ENCODE measurements around the gene ADSS2.
"Not testable (repeated sequence)": the region's sequence is repeated elsewhere in the genome, so short reads cannot be mapped to it uniquely, and the experiment has no call there.

ADSS2 gene
- 106 to 124 reads per million in 2 donors for total RNA-seq

- DNase-seq = no peak
Measured at GRCh38 chr1:244451539-244451950, at the start of gene ADSS2. TSS of gene ADSS2 (minus strand) at chr1:244451909. CDS start at chr1:244451817, 92 bp downstream.

DNA sequence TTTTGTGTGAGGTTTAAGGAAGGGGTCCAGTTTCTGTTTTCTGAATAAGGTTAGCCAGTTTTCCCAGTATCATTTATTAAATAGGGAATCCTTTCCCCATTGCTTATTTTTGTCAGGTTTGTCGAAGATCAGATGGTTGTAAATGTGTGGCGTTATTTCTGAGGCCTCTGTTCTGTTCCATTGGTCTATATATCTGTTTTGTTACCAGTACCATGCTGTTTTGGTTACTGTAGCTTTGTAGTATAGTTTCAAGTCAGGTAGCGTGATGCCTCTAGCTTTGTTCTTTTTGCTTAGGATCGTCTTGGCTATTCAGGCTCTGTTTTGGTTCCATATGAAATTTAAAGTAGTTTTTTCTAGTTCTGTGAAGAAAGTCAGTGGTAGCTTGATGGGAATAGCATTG, 48.8 kb upstream of the ADSS2 start:
- not testable (repeated sequence) for DNase-seq

DNA sequence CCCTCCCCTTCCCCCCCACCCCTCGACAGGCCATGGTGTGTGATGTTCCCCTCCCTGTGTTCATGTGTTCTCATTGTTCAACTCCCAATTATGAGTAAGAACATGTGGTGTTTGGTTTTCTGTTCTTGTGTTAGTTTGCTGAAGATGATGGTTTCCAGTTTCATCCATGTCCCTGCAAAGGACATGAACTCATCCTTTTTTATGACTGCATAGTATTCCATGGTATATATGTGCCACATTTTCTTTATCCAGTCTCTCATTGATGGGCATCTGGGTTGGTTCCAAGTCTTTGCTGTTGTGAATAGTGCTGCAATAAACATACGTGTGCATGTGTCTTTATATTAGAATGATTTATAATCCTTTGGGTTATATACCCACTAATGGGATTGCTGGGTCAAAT, 47.8 kb upstream of the ADSS2 start:
- DNase-seq = not testable (repeated sequence)

DNA sequence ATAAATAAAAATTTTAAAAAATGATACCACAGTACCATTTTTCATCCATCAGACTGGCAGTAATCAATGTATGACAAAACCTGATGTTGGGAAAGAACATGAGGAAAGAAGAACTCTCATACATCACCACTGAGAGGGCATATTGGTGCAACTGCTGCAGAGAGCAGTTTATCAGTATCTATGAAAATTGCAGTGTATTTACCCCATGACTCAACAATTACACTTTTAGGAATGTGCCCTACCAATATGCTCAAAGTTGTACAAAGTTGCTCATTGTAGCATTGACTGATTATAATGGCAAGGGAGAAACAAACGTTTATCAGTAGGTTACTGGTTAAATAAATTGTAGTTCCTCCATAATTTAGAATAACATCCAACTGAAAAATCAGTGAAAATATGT, 46.1 kb upstream of the ADSS2 start:
- no peak for DNase-seq

GRCh38 chr1:244496186-244496585, 44.5 kb upstream of the ADSS2 start:
- DNase-seq = no peak

DNA sequence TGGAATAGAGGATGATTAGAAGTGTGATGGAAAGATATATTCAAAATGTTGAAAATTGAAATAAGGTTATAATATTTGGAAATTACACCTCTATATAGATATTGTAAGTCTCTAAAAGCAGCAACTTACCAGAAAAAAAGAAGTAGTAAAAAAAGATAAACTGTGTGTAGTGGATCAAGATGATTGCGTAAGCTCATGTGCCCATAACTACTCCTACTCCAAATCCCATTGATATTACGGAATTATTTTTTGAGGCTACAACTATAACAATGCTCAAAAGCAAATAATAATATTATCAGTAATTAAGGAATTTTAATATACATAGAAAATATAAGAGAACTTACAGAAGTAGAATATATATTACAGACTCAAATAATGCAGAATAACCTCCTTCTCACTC, 42.9 kb upstream of the ADSS2 start:
- no peak for DNase-seq

- DNase-seq = not testable (repeated sequence)
Measured at GRCh38 chr1:244484971-244485370, 33.3 kb upstream of the ADSS2 start.

DNA sequence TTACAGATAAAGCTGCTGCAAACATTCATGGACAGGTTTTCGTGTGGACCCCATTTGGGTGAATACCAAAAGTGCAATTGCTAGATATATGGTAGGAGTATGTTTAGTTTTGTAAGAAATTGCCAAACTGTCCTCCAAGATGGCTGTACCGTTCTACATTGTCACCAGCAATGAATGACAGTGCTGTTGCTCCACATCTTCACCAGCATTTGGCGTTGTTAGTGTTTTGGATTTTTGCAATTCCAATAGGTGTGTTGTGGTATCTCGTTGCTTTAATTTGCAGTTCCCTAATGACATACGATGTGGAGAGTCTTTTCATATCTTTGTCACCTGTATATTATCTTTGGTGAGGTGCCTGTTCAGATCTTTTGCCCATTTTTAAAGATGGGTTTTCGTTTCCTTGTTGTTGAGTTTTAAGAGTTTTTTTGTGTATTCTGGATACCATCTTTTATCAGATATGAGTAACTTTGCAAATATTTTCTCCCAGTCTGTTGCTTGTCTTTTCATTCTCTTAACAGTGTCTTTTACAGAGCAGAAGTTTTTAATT, 21.4 kb upstream of the ADSS2 start:
- DNase-seq = no peak

DNA sequence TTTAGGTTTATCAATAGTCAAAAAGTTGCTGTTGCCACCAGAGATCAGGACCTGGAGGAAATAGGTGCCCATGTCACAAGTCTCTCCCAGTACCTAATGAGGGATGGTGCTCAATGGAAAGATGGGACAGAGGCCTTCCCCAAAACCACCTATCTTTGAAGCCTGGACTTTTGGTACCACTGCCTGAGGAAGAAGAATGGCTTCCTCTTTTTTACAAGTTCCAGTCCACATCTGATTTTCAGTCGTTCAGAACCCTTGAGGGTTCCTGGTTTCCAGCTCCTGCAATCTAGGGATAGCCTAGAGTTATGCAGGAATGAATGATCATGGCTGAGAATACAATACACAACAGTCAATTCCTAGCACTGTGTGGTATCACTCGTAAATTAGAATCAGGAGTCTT, 15.0 kb upstream of the ADSS2 start:
- DNase-seq = no peak

- peak; percentile 60 for DNase-seq
Measured at GRCh38 chr1:244461245-244462071, 9.7 kb upstream of the ADSS2 start, which contains the start of gene CATSPERE. TSS of gene CATSPERE (plus strand) at chr1:244461273. CDS start at chr1:244461430, 157 bp downstream.

- no peak for DNase-seq
Measured at GRCh38 chr1:244460197-244460596, 8.5 kb upstream of the ADSS2 start.

DNA sequence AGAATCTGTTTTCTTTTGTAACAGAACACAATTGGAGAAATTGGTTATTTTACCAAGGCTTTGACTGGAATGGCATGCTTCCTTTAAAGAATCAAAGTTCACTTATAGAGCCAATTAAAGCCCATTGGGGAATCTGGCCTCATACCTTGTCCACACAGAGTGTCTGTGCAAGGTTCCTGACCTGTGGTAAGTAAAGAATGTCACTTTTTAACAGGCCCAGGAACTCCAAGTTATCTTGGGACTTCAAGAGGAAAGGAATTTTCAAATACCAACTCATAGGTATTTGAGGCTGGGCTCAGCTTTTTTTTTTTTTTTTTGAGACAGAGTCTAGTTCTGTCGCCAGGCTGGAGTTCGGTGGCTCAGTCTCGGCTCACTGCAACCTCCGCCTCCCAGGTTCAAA, 7.1 kb upstream of the ADSS2 start:
- DNase-seq = no peak

GRCh38 chr1:244456586-244456985, 4.9 kb upstream of the ADSS2 start:
- DNase-seq = no peak

DNA sequence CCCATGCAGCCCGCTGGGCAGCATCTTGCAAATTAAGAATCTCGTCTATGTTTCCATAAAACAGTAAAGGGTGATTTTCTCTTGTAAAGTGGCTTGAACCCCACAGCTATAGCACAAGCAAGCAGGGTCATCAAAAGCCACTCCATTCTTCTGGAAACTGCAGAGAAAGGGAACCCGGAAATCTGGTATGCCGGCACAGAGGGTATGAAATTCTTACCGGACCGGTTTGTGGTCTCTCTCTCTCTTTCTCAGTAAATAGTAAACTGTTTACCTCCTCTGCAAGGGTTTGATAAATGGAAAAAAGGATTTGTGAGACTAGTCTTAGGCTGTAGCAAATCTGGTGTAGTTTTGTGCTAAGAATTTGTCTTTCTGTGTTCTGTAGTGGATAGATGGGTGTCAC, 2.7 kb upstream of the ADSS2 start:
- no peak for DNase-seq

- peak; percentile 98 for DNase-seq
Measured at GRCh38 chr1:244451951-244452795, 464 bp upstream of the ADSS2 start.

GRCh38 chr1:244450597-244451538, 841 bp downstream of the ADSS2 start:
- peak; percentile 38 for DNase-seq

DNA sequence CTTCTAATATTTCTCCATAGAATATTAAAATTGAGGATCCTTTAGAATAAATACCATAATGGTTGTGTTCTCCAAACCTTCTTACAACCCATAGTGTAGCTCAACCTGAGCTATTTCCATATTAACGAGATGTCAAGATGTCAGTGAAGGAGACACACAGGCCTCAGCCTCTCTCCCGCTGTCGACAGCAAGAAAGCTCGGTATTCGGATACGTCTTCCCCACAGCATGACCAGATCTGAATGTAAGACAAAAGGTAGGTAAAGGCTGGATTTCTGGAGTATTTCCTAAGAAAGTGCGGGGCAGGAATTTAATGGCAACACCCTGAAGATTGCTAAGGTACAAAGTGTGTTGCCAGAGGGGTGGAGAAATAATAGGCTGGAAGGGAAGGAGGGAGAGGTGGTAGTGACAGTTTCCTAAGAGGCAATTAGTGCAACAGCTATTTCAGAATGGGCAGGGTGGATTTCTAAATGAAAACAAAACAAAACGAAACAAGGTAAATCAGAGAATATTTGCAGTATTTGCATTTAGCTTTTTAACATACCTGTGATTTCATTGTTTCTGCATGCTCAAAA, 1.7 kb downstream of the ADSS2 start:
- DNase-seq = no peak

- DNase-seq = no peak
Measured at GRCh38 chr1:244448279-244449036, 3.3 kb downstream of the ADSS2 start.

DNA sequence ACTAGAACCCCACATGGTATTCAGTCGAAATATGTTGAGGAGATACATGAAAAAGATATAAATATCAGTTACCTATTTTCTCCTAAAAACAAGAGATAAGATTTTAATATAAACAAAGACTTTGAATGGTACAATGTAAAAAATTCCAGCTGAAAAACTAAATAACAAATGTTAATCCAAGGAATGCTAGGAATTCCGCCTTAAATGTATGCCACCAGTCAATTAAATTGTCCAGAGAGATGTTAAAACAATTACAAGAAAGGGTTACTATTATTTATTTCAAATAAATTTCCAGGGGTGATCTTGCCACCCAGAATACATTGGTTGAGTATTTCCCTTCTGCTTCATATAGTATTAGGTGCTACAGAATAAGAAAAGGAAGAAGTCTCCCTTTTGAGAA, 4.2 kb downstream of the ADSS2 start:
- DNase-seq = no peak

GRCh38 chr1:244447024-244447423, 4.7 kb downstream of the ADSS2 start:
- no peak for DNase-seq
